Neural progenitor cell (in vitro differentiated cells): ENCODE results near the gene ZC3H12C.

ENCODE experiments used
- EZH2phosphoT487 ChIP-seq: fragments of 200-600 bp; sonication (generic); IDR thresholded peaks from 2 replicates; pipeline ENCODE4 v1.6.1; 2017; ENCODE audit warnings: antibody characterized with exemption
- TF ChIP-seq, protein P1 (sequence below): fragments of 200-600 bp; sonication (generic); IDR thresholded peaks from 2 replicates; pipeline ENCODE4 v1.5.1; 2017; ENCODE audit warnings: antibody characterized with exemption, mild to moderate bottlenecking

- TF ChIP-seq, protein P1, sequence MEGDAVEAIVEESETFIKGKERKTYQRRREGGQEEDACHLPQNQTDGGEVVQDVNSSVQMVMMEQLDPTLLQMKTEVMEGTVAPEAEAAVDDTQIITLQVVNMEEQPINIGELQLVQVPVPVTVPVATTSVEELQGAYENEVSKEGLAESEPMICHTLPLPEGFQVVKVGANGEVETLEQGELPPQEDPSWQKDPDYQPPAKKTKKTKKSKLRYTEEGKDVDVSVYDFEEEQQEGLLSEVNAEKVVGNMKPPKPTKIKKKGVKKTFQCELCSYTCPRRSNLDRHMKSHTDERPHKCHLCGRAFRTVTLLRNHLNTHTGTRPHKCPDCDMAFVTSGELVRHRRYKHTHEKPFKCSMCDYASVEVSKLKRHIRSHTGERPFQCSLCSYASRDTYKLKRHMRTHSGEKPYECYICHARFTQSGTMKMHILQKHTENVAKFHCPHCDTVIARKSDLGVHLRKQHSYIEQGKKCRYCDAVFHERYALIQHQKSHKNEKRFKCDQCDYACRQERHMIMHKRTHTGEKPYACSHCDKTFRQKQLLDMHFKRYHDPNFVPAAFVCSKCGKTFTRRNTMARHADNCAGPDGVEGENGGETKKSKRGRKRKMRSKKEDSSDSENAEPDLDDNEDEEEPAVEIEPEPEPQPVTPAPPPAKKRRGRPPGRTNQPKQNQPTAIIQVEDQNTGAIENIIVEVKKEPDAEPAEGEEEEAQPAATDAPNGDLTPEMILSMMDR = no peak
- TF ChIP-seq EZH2phosphoT487 = no peak
Observed at GRCh38 chr11:110053848-110054414, 39.3 kb upstream of the ZC3H12C start.
